Erythroblast (primary cell): Measurements from ENCODE around the gene FBXW7.

Source experiments
- GATA1 ChIP-seq: IDR thresholded peaks from 2 replicates; pipeline ENCODE4 v1.6.1; 2011; ENCODE audit warnings: low read depth, mild to moderate bottlenecking, control low read depth, low read length, moderate library complexity
- POLR2A ChIP-seq: IDR thresholded peaks from 2 replicates; pipeline ENCODE4 v1.6.1; 2011; ENCODE audit warnings: mild to moderate bottlenecking, low read length

DNA sequence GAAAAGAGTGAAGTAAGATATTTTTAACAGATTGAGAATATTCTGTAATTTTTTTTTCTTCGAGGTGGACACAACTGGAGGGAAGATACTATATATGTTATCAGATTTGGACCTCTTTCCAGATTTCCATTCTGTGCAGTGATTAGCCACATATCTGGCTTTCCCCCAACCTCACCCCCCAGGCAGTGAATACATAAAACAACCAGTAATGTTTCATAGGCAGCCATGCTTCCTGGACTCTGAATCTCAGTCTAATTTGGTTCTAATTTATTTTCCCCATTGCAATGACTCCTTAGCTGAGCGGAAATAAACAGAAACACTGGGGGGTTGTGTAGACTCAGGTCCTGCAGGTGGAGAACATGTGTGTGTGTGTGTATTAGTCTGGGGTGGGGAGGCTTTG lies 226.5 kb downstream of the FBXW7 start:
- no peak for TF ChIP-seq POLR2A
- TF ChIP-seq GATA1: no peak
